HG02763 (cell line): Measurements from ENCODE around the gene DPYSL3.
A peak's percentile ranks its signal among the peaks of the same experiment; 100 is the strongest.

Experiments
- ATAC-seq: cut with Tn5 transposase; IDR thresholded peaks from one replicate; pipeline ENCODE4 v1.9.1; 2021; ENCODE audit warnings: mild to moderate bottlenecking, moderate library complexity; ENCODE audit not compliant: unreplicated experiment

The DPYSL3 gene

GRCh38 chr5:147406636-147407035 is 103.2 kb downstream of the DPYSL3 start:
- no peak for ATAC-seq

- ATAC-seq = peak; percentile 19
Observed at GRCh38 chr5:147404706-147405105, 105.2 kb downstream of the DPYSL3 start.

DNA sequence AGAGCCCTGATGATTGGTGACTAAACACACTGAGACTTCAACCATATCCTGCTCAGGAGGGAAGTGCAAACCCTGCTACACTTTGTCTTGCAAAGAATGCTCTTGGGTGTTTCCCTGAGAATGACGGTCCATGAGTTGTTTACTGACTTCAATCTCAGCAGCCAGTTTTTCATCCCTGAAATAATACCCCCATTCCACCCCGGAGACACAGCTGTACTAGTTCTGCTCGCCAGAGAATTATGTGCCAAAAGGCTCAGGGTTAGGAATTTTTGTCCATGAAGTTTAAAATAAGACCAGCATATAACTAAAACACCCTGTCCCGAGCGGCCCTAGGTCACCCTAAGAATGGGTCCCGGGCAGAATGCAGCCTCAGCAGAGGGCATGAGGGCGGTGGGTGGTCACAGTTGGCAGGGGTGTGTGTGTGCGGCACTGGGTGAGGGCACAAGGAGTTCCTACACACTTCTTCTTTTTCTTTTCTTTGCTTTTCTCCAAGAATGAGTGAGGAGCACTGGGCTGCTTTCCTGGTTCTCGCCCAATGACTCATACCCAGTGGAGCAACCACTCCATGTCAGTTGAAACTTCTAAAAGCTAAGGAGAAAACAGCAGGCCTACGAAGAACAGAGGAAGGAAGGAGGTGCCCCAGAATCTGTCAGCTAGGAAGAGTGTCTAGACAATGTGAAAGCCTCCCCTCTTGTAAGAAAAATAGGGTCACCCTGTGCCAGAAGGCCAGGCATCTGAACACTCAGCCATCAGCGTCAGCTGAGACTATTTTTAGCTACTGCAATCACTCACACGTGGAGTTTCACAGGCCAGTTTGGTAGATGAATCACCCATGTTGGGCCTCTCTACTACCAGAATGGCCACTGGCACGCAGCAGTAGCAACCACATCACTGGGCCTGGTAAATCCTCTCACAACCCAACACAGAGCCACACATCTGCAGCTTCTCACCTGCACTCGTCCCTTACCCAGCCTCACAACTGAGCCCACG is 105.9 kb downstream of the DPYSL3 start:
- peak; percentile 93 for ATAC-seq

DNA sequence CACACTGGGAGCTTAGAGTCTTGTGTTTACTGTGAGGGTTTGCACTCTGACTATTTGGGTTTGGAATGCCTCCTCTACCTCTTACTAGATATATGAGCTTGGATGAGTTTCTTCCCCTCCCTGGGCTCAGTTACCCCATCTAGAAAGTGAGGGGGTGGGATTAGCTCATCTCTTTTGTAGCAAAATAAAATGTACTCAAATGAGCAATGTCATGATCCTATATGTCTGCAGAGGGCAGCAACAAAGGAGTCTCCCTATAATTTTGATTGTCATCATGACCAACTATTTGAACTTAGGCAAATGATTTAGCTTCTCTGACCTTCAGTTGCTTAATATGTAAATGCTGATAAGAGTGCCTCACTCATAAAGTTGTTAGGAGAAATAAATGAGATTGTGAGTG is 109.0 kb downstream of the DPYSL3 start:
- ATAC-seq = no peak

DNA sequence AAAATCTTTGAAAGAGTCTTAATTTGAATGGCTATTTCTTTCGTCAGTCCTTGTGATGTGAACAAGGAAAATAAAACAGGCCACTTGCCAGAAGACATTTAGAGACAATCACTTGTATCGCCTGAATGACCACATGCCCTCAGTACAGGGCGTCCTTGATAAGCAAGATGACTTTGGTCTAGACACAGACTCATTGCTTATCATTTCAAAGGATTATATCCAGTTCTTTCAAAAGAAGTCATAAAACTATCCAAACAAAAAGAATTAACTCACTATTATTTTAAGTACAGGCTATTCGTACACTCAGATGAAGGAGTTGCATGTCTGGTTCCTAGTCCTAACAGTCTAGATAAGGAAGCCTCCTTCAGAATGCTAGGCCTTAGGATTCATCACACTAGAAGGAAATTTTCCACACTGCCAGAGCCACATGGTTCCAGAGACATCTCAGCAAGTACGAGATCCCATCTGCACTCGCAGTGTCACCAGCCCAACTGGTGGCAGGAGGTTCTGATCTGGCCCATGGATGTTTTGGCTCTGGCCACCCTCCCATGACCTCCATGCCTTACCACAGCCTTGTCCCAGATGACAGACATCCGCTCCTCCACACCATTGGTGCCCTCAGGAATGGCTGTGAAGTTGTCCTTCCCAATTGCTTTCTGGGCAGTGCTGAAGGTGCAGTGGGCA is 109.6 kb downstream of the DPYSL3 start:
- no peak for ATAC-seq

DNA sequence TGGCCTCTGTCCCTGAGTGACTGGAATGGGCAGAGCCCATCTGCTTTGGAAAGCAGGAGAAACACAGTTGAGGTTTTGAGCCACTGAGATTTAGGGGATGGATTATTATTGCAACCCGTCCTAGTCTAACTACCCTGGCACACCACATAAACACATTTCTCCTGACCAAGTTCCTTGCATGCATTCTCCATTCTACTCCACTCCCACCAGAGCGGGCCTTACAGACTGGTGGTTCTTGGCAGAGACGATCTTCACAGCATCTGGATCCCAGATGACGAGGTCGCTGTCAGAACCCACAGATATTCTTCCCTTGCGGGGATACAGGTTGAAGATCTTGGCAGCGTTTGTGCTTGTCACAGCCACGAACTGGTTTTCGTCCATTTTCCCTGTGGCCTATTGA is 111.0 kb downstream of the DPYSL3 start:
- no peak for ATAC-seq

- no peak for ATAC-seq
Observed at GRCh38 chr5:147397616-147398015, 112.3 kb downstream of the DPYSL3 start.

GRCh38 chr5:147396070-147396823 is 113.6 kb downstream of the DPYSL3 start:
- ATAC-seq = no peak

DNA sequence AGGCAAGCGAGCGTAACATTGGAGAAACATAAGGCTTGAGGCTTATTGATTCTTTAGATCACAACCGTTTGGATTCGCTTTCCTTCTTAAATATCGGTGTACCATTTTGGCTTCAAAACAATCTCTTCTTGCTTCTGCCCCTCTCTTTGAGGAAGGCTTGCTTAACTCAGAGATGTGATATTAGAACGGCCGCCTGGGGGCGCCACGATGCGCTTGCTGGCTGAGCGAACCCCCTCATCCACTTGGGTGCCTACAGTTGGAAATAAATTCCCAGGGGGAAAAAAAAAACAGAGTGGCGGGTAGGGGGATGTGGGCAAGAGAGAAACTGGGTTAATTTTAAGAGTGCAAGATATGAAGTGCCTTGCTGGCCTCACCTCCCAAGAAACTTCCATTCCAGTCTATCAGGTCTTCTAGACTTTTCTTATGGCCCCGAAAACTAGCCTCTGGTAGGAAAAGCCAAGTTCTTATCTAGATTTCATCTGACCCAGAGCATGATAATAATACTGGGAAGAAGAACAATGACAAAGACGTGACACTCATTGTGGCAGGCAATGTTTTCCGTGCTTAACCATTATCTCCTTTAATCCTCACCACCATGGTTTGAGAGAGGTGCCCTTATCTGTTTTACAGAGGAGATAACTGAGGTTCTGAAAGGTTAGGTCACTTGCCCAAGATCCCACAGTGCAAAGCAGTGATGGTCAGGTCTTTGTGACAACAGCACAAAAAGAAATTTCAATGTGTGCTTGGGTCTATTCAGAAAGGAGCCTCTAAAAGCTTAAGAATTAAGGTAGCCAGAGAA is 115.8 kb downstream of the DPYSL3 start:
- no peak for ATAC-seq

DNA sequence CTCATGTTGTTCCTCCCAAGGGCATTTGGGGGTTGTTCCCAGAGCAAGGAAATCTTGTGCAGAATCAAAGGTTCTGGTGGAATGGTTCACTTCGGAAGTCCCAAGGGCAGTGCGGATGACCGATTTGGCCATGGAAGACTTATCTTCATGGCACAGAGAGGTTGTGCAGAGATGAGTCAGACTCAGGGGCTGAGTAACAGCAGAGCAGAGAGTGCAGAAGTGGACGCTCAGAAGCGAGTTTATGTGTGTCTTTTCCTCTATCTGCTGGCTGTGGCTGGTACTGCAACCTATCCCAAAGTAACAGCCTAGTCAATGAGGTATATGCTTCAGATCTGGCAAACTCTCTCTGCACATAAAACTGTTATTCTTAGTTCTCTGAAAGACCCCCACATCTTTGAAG is 118.1 kb downstream of the DPYSL3 start:
- peak; percentile 96 for ATAC-seq

DNA sequence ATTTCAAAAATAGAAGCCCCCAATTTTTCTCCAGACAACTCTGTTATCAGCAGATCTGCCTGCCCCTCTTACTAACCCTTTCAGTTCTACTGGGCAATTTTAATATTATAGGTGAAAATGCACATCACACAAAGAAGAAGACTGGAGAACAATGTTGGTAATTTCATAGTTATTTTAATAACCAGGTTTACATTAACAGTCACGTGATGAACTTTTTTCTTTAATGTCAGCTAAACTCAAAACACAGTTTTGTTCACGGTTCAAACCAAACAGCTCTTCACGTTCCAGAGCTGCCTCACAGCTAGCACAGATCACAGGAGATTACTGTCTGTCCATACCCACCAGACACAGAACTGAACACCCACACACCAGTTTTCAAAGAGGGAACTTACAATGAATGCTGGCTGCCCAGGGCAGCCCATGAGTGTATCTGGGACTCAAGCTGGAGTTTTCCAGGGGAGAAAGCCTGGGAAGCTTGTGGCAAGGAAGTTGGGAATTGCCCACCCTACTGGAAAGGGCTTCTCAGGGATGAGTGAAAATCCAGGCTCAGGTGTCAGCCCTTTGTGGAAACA is 119.1 kb downstream of the DPYSL3 start:
- ATAC-seq = no peak

DNA sequence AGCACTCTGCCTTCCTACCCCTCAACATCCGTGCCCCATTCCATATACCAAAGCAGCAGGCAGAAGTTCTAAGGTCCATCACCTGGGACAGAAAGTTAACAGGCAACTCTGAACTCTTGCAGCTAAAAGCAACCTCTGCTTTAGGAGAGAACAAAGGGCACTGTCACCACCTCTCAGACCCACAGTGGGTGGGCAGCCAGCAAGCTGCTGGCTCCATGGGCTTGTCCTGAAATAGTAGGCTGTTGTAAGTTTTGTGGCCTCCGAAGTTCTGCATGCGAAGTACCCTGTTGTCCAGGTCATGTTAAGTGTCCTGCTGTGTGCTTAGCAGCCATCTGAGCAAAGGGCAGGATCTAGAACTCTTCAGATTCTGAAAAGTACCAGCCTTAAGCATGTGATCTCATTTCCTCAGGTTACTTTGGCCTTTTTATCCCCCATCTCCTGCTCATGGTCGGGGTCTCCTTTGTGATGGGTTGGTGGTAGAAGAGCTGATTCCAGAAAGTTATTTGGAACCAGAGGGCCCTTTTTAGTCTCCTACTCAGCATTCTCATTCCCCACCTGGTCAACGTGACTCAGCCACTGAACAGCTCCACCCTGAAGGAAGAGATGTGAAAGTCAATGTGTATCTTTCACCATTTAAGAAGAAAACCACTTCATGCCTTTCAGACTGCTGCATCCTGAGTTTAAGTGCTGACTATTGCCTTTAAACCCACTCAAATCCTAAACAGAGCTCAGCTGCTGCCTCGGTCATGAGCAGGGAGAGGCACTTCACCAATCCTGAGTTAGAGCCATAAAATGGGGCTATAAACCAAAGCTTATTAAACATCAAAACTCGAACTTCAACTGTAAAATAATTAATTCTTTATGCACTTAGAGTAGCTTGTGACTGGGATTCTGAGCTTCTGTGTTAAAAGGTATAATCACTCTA is 121.4 kb downstream of the DPYSL3 start:
- no peak for ATAC-seq

DNA sequence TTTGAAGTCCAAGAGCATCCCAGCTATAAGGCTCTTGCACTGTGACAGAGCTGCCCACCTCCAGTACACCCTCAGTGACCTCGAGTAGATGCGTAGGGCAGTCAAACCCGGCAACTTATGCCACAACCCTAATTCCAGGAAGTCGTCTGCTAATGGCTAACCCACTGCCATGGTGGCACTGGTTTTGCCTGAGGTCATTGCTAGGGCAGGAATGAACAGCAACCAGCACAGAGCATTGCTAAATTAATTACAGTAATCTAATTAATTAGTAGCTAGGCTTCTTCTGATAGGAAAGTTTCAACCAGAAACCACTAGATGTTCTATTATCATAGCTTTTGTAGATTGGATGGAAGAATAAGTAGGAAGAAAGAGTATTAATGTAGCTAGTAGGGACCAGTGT is 122.8 kb downstream of the DPYSL3 start:
- no peak for ATAC-seq

DNA sequence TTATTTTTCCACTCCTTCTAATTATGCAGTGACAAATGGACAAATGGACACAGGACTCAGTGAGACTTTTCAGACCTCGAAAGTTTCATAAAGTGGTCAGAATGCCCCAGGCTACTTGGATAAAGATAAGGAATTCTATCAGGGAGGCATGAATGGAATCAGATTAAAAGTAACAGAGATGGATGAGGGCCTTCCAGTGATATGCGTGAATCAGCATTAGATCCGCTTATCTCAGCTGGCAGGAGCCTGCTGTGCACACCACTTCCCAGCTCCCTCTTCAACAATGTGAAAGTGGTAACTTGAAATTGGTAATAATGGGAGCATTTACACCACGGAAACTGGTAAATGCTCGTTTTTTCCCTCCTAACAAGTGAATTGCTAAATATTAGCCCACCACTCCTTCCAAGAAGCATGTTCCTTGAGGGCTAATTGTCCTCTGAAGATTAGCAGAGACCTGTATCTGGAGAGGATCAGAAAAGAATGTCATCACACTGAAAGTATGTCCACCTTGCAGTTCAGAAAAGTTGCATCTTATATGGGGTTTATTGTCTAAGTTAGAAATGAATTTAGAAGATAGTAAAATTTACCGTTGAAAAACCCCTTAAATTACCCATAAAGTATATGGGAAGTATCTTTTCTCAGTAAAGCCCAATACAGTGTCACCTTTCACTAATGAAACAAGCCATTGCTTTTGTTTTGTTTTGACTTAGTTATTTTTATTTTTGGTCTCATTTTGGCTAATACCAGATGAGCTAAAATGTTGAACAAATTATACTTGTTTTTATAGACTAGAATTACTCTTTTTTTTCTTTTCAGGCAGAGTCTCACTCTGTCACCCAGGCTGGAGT is 125.3 kb downstream of the DPYSL3 start:
- no peak for ATAC-seq

- ATAC-seq = no peak
Observed at GRCh38 chr5:147382776-147383175, 127.1 kb downstream of the DPYSL3 start.

GRCh38 chr5:147381555-147381954 is 128.3 kb downstream of the DPYSL3 start:
- no peak for ATAC-seq

DNA sequence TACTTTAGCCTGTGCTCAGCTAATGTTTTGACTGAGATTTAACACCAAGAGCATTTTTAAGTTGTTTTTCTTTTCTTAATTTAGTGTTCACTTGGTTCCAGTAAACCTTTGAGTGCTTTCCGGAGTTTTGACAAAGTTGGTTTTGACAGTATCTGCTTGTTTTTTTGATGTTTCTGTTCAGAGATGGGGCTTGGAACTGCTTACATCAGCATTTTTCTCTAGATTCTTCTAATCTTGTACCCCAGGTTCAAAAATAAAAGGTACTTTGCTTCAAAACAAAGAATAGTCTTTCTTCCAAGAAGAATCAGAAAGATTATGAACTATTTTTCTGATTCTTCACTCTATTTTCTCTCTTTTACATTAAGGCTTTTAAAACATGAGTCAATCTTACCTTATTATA is 132.2 kb downstream of the DPYSL3 start:
- no peak for ATAC-seq

- ATAC-seq = no peak
Observed at GRCh38 chr5:147375151-147375550, 134.7 kb downstream of the DPYSL3 start.
